Amygdala (tissue), 56 donors: ENCODE data around the gene CD7.

Experiments
- DNase-seq, 56 donors: peaks; one replicate each; lab custom pipeline; 2025; lab: John Stamatoyannopoulos, UW

The CD7 gene

GRCh38 chr17:82329683-82330321, 12.4 kb upstream of the CD7 start:
- no peak for DNase-seq

GRCh38 chr17:82328994-82329507, 11.6 kb upstream of the CD7 start:
- no peak for DNase-seq

GRCh38 chr17:82328141-82328993, 11.0 kb upstream of the CD7 start:
- no peak for DNase-seq

GRCh38 chr17:82327757-82328140, 10.3 kb upstream of the CD7 start:
- no peak for DNase-seq

GRCh38 chr17:82327289-82327688, 9.9 kb upstream of the CD7 start:
- DNase-seq = no peak

GRCh38 chr17:82325286-82326180, 8.1 kb upstream of the CD7 start:
- no peak for DNase-seq

GRCh38 chr17:82324566-82325285, 7.3 kb upstream of the CD7 start:
- DNase-seq = no peak

GRCh38 chr17:82323514-82324234, 6.3 kb upstream of the CD7 start:
- no peak for DNase-seq

- DNase-seq = no peak
These were observed 5.4 kb upstream of the CD7 start for GRCh38 chr17:82322526-82323453.

- no peak for DNase-seq
These were observed 4.6 kb upstream of the CD7 start for GRCh38 chr17:82321947-82322466.

- peak in 5 of 56 donors; percentile 10 to 27 (median 16) for DNase-seq
These were observed 3.8 kb upstream of the CD7 start for GRCh38 chr17:82320956-82321927.

- DNase-seq = no peak
These were observed 2.9 kb upstream of the CD7 start for GRCh38 chr17:82320140-82320840.

GRCh38 chr17:82319619-82320062, 2.2 kb upstream of the CD7 start:
- no peak for DNase-seq

- no peak for DNase-seq
These were observed 1.6 kb upstream of the CD7 start for GRCh38 chr17:82318772-82319606.

- DNase-seq = no peak
These were observed 726 bp upstream of the CD7 start for GRCh38 chr17:82318169-82318498.
